CD4-positive, alpha-beta T cell treated with Interferon alpha-2 for 1 hour (primary cell): ENCODE data around the gene FPR1.

Experiments used
- DNase-seq, 2 donors: peaks; one replicate each; pipeline ENCODE4 v3.0.0-alpha.2; 2020 to 2022

FPR1 gene

GRCh38 chr19:51751655-51752054 lies at the start of gene FPR1:
FPR1 (minus strand) TSS chr19:51751878; CDS start chr19:51746994, 4,884 bp downstream.
- peak in 1 of 2 donors; percentile 60 for DNase-seq

- no peak for DNase-seq
These were observed 49.0 kb upstream of the FPR1 start for GRCh38 chr19:51800473-51801244.

- no peak for DNase-seq
These were observed 48.2 kb upstream of the FPR1 start for GRCh38 chr19:51799774-51800472.

- DNase-seq: peak in 1 of 2 donors; percentile 50
These were observed 47.5 kb upstream of the FPR1 start for GRCh38 chr19:51799034-51799773.

- no peak for DNase-seq
These were observed 46.4 kb upstream of the FPR1 start for GRCh38 chr19:51798062-51798461.

- DNase-seq: no peak
These were observed 45.8 kb upstream of the FPR1 start for GRCh38 chr19:51797480-51797879.

- no peak for DNase-seq
These were observed 44.6 kb upstream of the FPR1 start for GRCh38 chr19:51796195-51796679.

- no peak for DNase-seq
These were observed 43.3 kb upstream of the FPR1 start, which contains the start of gene FPR3 for GRCh38 chr19:51794885-51795490. FPR3 (plus strand) TSS chr19:51795157; CDS start chr19:51823749, 28,592 bp downstream.

- no peak for DNase-seq
These were observed 42.3 kb upstream of the FPR1 start for GRCh38 chr19:51793994-51794393.

GRCh38 chr19:51792932-51793331 lies 41.3 kb upstream of the FPR1 start:
- DNase-seq: no peak

GRCh38 chr19:51789061-51789795 lies 37.5 kb upstream of the FPR1 start:
- no peak for DNase-seq

GRCh38 chr19:51788029-51788428 lies 36.4 kb upstream of the FPR1 start:
- no peak for DNase-seq

- no peak for DNase-seq
These were observed 35.2 kb upstream of the FPR1 start for GRCh38 chr19:51786646-51787494.

GRCh38 chr19:51784922-51785690 lies 33.4 kb upstream of the FPR1 start:
- DNase-seq: peak; percentile 51 to 82

- DNase-seq: no peak
These were observed 32.6 kb upstream of the FPR1 start for GRCh38 chr19:51784109-51784785.

GRCh38 chr19:51783372-51783771 lies 31.7 kb upstream of the FPR1 start:
- peak in 1 of 2 donors; percentile 12 for DNase-seq

GRCh38 chr19:51781999-51782398 lies 30.3 kb upstream of the FPR1 start:
- no peak for DNase-seq

- no peak for DNase-seq
These were observed 28.6 kb upstream of the FPR1 start for GRCh38 chr19:51780270-51780669.

- DNase-seq: no peak
These were observed 28.0 kb upstream of the FPR1 start for GRCh38 chr19:51779703-51780102.

GRCh38 chr19:51779181-51779580 lies 27.5 kb upstream of the FPR1 start:
- no peak for DNase-seq
